ENCODE measurements around the gene PDIA5. TPM values are rescaled to one million over a fixed set of nuclear protein-coding genes. Genes with fewer than 3 reads are reported as not detected.

The PDIA5 gene
- total RNA-seq, 1 donor from 2014 or later, result 119 TPM

Other genes with a start within 250 kb of the PDIA5 start
- not detected in 2 replicates for gene SEMA5B, start 39.3 kb upstream of the PDIA5 start, total RNA-seq
- gene SEC22A, start 134.9 kb downstream of the PDIA5 start, total RNA-seq, result 37.0 and 57.2 TPM in 2 replicates

Data from glomerular endothelial cell (primary cell).